HuH-7.5 (cell line): Measurements from ENCODE around the gene DCDC2C.

Source experiments
- DNase-seq: peaks from one replicate; pipeline ENCODE4 v3.0.0; 2011; ENCODE audit warnings: low spot score

DCDC2C gene

GRCh38 chr2:3838348-3838747 is 135.0 kb downstream of the DCDC2C start:
- DNase-seq: no peak

GRCh38 chr2:3839476-3839875 is 136.1 kb downstream of the DCDC2C start:
- no peak for DNase-seq

- no peak for DNase-seq
Measured at GRCh38 chr2:3840611-3841155, 137.3 kb downstream of the DCDC2C start.

GRCh38 chr2:3847397-3848052 is 144.2 kb downstream of the DCDC2C start:
- DNase-seq: no peak

GRCh38 chr2:3848776-3849175 is 145.4 kb downstream of the DCDC2C start:
- no peak for DNase-seq

GRCh38 chr2:3849213-3849612 is 145.8 kb downstream of the DCDC2C start:
- no peak for DNase-seq

- DNase-seq: no peak
Measured at GRCh38 chr2:3857576-3857975, 154.2 kb downstream of the DCDC2C start.

GRCh38 chr2:3864943-3865865 is 161.8 kb downstream of the DCDC2C start:
- no peak for DNase-seq

GRCh38 chr2:3867469-3867868 is 164.1 kb downstream of the DCDC2C start:
- DNase-seq: no peak

- DNase-seq: no peak
Measured at GRCh38 chr2:3868012-3868805, 164.8 kb downstream of the DCDC2C start.

GRCh38 chr2:3870222-3870621 is 166.8 kb downstream of the DCDC2C start:
- DNase-seq: no peak

- DNase-seq: no peak
Measured at GRCh38 chr2:3871002-3871401, 167.6 kb downstream of the DCDC2C start.

- no peak for DNase-seq
Measured at GRCh38 chr2:3872451-3872850, 169.1 kb downstream of the DCDC2C start.

GRCh38 chr2:3873899-3874298 is 170.5 kb downstream of the DCDC2C start:
- no peak for DNase-seq

- no peak for DNase-seq
Measured at GRCh38 chr2:3876221-3876620, 172.8 kb downstream of the DCDC2C start.

- no peak for DNase-seq
Measured at GRCh38 chr2:3876685-3877084, 173.3 kb downstream of the DCDC2C start.

GRCh38 chr2:3885629-3886628 is 182.6 kb downstream of the DCDC2C start:
- no peak for DNase-seq

GRCh38 chr2:3895021-3895420 is 191.6 kb downstream of the DCDC2C start:
- no peak for DNase-seq
